ENCODE measurements around the gene PCDHA4. TPM values are rescaled to one million over a fixed set of nuclear protein-coding genes. Genes with fewer than 3 reads are reported as not detected.
"Not testable (repeated sequence)": the region's sequence is repeated elsewhere in the genome, so short reads cannot be mapped to it uniquely, and the experiment has no call there.

PCDHA4 gene
- total and polyA plus RNA-seq, 3 donors from 2014 or later, result 1.3 to 4.5 (median 3.4) TPM

GRCh38 chr5:140795259-140795641, 11.6 kb upstream of the PCDHA4 start:
- Histone ChIP-seq H3K27ac (no peak overlapping the region), H3K4me3 (no peak overlapping the region), H3K4me1 (no peaks in the 10 kb centered on the region), H3K27me3 (no peaks in the 10 kb centered on the region), H3K9me3 (no peaks in the 10 kb centered on the region), H3K36me3 (ENCODE audit: low read depth, missing control alignments) (no peaks in the 10 kb centered on the region)
- intact Hi-C loops (cut with DNase I; ENCODE audit: low total_unique reads), result no loop called here
- 16 to 20% methylated on average over 14 to 15 of the region's 15 CpGs for WGBS, 2 donors
- no peak for DNase-seq
- no peak for TF ChIP-seq POLR2A (IDR thresholded peaks at IDR 0.05)
- TF ChIP-seq, protein P1, sequence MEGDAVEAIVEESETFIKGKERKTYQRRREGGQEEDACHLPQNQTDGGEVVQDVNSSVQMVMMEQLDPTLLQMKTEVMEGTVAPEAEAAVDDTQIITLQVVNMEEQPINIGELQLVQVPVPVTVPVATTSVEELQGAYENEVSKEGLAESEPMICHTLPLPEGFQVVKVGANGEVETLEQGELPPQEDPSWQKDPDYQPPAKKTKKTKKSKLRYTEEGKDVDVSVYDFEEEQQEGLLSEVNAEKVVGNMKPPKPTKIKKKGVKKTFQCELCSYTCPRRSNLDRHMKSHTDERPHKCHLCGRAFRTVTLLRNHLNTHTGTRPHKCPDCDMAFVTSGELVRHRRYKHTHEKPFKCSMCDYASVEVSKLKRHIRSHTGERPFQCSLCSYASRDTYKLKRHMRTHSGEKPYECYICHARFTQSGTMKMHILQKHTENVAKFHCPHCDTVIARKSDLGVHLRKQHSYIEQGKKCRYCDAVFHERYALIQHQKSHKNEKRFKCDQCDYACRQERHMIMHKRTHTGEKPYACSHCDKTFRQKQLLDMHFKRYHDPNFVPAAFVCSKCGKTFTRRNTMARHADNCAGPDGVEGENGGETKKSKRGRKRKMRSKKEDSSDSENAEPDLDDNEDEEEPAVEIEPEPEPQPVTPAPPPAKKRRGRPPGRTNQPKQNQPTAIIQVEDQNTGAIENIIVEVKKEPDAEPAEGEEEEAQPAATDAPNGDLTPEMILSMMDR (IDR thresholded peaks at IDR 0.05), result no peak

DNA sequence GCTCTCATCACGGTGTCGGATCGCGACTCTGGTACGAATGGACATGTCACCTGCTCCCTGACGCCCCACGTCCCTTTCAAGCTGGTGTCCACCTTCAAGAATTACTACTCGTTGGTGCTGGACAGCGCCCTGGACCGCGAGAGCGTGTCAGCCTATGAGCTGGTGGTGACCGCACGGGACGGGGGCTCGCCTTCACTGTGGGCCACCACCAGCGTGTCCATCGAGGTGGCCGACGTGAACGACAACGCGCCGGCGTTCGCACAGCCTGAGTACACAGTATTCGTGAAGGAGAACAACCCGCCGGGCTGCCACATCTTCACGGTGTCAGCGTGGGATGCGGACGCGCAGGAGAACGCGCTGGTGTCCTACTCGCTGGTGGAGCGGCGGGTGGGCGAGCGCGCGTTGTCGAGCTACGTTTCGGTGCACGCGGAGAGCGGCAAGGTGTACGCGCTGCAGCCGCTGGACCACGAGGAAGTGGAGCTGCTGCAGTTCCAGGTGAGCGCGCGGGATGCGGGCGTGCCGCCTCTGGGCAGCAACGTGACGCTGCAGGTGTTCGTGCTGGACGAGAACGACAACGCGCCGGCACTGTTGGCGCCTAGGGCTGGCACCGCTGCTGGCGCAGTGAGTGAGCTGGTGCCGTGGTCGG, 10.7 kb upstream of the PCDHA4 start:
- H3K27me3 ChIP-seq; H3K36me3 ChIP-seq (ENCODE audit: low read depth, missing control alignments); H3K4me3 ChIP-seq; intact Hi-C loops (cut with DNase I; ENCODE audit: low total_unique reads); DNase-seq; H3K27ac ChIP-seq; H3K4me1 ChIP-seq; H3K9me3 ChIP-seq: not testable (repeated sequence)
- 41 to 50% methylated on average over 39 to 70 of the region's 72 CpGs for WGBS, 2 donors

GRCh38 chr5:140796718-140797095, 10.2 kb upstream of the PCDHA4 start:
- Histone ChIP-seq H3K27me3 (no peaks in the 10 kb centered on the region), H3K4me3 (no peak overlapping the region), H3K36me3 (ENCODE audit: low read depth, missing control alignments) (no peaks in the 10 kb centered on the region), H3K9me3 (no peaks in the 10 kb centered on the region), H3K4me1 (no peaks in the 10 kb centered on the region), H3K27ac (no peak overlapping the region)
- 18 to 43% methylated on average over 14 to 33 of the region's 39 CpGs for WGBS, 2 donors
- intact Hi-C loops (cut with DNase I; ENCODE audit: low total_unique reads), result no loop called here
- no peak for TF ChIP-seq POLR2A (IDR thresholded peaks at IDR 0.05)
- TF ChIP-seq, protein P1 (IDR thresholded peaks at IDR 0.05), result no peak
- DNase-seq, result no peak

GRCh38 chr5:140800816-140801493, 5.9 kb upstream of the PCDHA4 start, which contains the start of gene PCDHA3:
PCDHA3 (plus strand) TSS chr5:140801057.
- H3K27me3 ChIP-seq, result no peaks in the 10 kb centered on the region
- intact Hi-C loops (cut with DNase I; ENCODE audit: low total_unique reads), result no loop called here
- no peaks in the 10 kb centered on the region for H3K36me3 ChIP-seq (ENCODE audit: low read depth, missing control alignments)
- no peaks in the 10 kb centered on the region for H3K4me1 ChIP-seq
- peak within 1 kb of the TSS; percentile 18 to 47 for H3K4me3 ChIP-seq
- H3K9me3 ChIP-seq, result no peaks in the 10 kb centered on the region
- no peak for TF ChIP-seq POLR2A (IDR thresholded peaks at IDR 0.05)
- TF ChIP-seq, protein P1 (IDR thresholded peaks at IDR 0.05), result peak in 2 of 3 experiments; percentile 27 to 32
- DNase-seq, result peak; percentile 48
- WGBS, 2 donors, result 11 to 14% methylated on average over 24 to 29 of the region's 29 CpGs
- H3K27ac ChIP-seq, result no peak within 1 kb of the TSS

DNA sequence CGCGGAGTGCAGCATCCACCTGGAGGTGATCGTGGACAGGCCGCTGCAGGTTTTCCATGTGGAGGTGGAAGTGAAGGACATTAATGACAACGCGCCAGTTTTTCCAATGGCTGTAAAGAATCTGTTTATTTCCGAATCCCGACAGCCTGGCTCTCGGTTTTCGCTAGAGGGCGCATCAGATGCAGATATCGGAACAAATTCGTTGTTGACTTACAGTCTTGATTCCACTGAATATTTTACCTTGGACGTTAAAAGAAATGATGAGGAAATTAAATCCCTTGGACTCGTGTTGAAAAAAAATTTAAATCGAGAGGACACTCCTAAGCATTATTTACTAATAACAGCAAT, 5.4 kb upstream of the PCDHA4 start:
- intact Hi-C loops (cut with DNase I; ENCODE audit: low total_unique reads), result no loop called here
- WGBS, 2 donors, result 8 to 18% methylated on average over 16 of the region's 16 CpGs
- no peak overlapping the region for H3K27ac ChIP-seq
- TF ChIP-seq POLR2A (IDR thresholded peaks at IDR 0.05), result no peak
- TF ChIP-seq, protein P1 (IDR thresholded peaks at IDR 0.05), result peak in 2 of 3 experiments; percentile 23 to 28
- H3K4me3 ChIP-seq, result peak overlapping the region; percentile 18 to 47
- H3K27me3 ChIP-seq, result no peaks in the 10 kb centered on the region
- no peaks in the 10 kb centered on the region for H3K36me3 ChIP-seq (ENCODE audit: low read depth, missing control alignments)
- peak; percentile 48 for DNase-seq
- no peaks in the 10 kb centered on the region for H3K4me1 ChIP-seq
- H3K9me3 ChIP-seq, result no peaks in the 10 kb centered on the region

- intact Hi-C loops (cut with DNase I; ENCODE audit: low total_unique reads); H3K36me3 ChIP-seq (ENCODE audit: low read depth, missing control alignments); DNase-seq; H3K27me3 ChIP-seq; H3K4me3 ChIP-seq; H3K4me1 ChIP-seq; H3K27ac ChIP-seq; H3K9me3 ChIP-seq: not testable (repeated sequence)
- 28 to 36% methylated on average over 25 to 45 of the region's 45 CpGs for WGBS, 2 donors
These were observed 4.5 kb upstream of the PCDHA4 start for GRCh38 chr5:140802381-140802780.

All from testis (tissue), 3 donors.